Calu3 (cell line): ENCODE measurements around the gene COL8A2. TPM values are rescaled to one million over a fixed set of nuclear protein-coding genes. Genes with fewer than 3 reads are reported as not detected.

Experiments
- BruUV-seq: library from RNA; stranded (reverse); fragments of 400-500 nt; replicated peaks from 2 replicates; lab custom pipeline; 2021; lab: Mats Ljungman, UMichigan
- CTCF ChIA-PET: fragments of 300-600 bp; sonication (Branson Sonifier 250); formaldehyde crosslinking; loops from one replicate; lab custom pipeline; 2022; ENCODE audit warnings: antibody characterized with exemption; lab: Charles Lee
- DNase-seq: peaks from one replicate; pipeline ENCODE4 v3.0.0; 2022
- H3K27ac Mint-ChIP-seq: one replicate; pipeline ENCODE4 v1.8.0; 2022; ENCODE audit warnings: mixed read lengths; ENCODE audit not compliant: unreplicated experiment
- H3K27me3 Mint-ChIP-seq: one replicate; pipeline ENCODE4 v1.8.0; 2022; ENCODE audit warnings: mixed read lengths; ENCODE audit not compliant: unreplicated experiment
- H3K36me3 Mint-ChIP-seq: one replicate; pipeline ENCODE4 v1.8.0; 2022; ENCODE audit warnings: mild to moderate bottlenecking, moderate library complexity, mixed read lengths; ENCODE audit not compliant: insufficient read depth, unreplicated experiment
- H3K4me1 Mint-ChIP-seq: one replicate; pipeline ENCODE4 v1.8.0; 2022; ENCODE audit warnings: mild to moderate bottlenecking, low read depth, mixed read lengths; ENCODE audit not compliant: unreplicated experiment
- H3K4me3 Mint-ChIP-seq: one replicate; pipeline ENCODE4 v1.8.0; 2022; ENCODE audit warnings: mild to moderate bottlenecking, low read depth, moderate library complexity, mixed read lengths; ENCODE audit not compliant: unreplicated experiment
- H3K9me3 Mint-ChIP-seq: one replicate; pipeline ENCODE4 v1.8.0; 2022; ENCODE audit warnings: low read depth, mixed read lengths; ENCODE audit not compliant: unreplicated experiment
- CTCF ChIP-seq: fragments of 200-600 bp; IDR thresholded peaks from one replicate; pipeline ENCODE4 v1.8.0; 2022; ENCODE audit warnings: antibody characterized with exemption; ENCODE audit not compliant: unreplicated experiment
- intact Hi-C: fragments of 100-400 bp; cut with micrococcal nuclease; formaldehyde crosslinking; loops from one replicate; pipeline ENCODE4 v1.10.0; 2022; ENCODE audit not compliant: unreplicated experiment
- total RNA-seq: library from RNA; stranded (reverse); gene quantifications from 2 replicates; pipeline ENCODE4 v1.2.3, GENCODE V29; 2022

COL8A2 gene
- total RNA-seq, 1 experiment from 2014 or later = not detected

- Mint-ChIP-seq H3K9me3 (no peaks in the 10 kb centered on the region), H3K36me3 (peaks cover 35% of the 10 kb centered on the region), H3K27me3 (no peaks in the 10 kb centered on the region), H3K27ac (no peak overlapping the region), H3K4me3 (no peak overlapping the region), H3K4me1 (peaks cover 9% of the 10 kb centered on the region)
- CTCF ChIA-PET = no interaction called here
- DNase-seq = no peak
- no TSS peak for BruUV-seq
- no peak for TF ChIP-seq CTCF
- intact Hi-C loops = no loop called here
Measured at GRCh38 chr1:36093226-36093625, 31.8 kb downstream of the COL8A2 start.

GRCh38 chr1:36092798-36093185 lies 32.2 kb downstream of the COL8A2 start:
- no peak overlapping the region for H3K27ac Mint-ChIP-seq
- TF ChIP-seq CTCF = no peak
- DNase-seq = no peak
- CTCF ChIA-PET = no interaction called here
- H3K4me1 Mint-ChIP-seq = peaks cover 9% of the 10 kb centered on the region
- BruUV-seq = no TSS peak
- H3K9me3 Mint-ChIP-seq = no peaks in the 10 kb centered on the region
- peaks cover 37% of the 10 kb centered on the region for H3K36me3 Mint-ChIP-seq
- H3K4me3 Mint-ChIP-seq = no peak overlapping the region
- no peaks in the 10 kb centered on the region for H3K27me3 Mint-ChIP-seq
- intact Hi-C loops = no loop called here

- H3K9me3 Mint-ChIP-seq = no peaks in the 10 kb centered on the region
- TF ChIP-seq CTCF = no peak
- intact Hi-C loops = no loop called here
- peaks cover 9% of the 10 kb centered on the region for H3K4me1 Mint-ChIP-seq
- peaks cover 37% of the 10 kb centered on the region for H3K36me3 Mint-ChIP-seq
- no peak overlapping the region for H3K4me3 Mint-ChIP-seq
- DNase-seq = no peak
- CTCF ChIA-PET = interaction anchor here (0.5 kb wide), 1 partner anchor 591 kb away, joined by 4 read pairs; no protein-coding TSS in a partner anchor
- no peak overlapping the region for H3K27ac Mint-ChIP-seq
- H3K27me3 Mint-ChIP-seq = no peaks in the 10 kb centered on the region
- no TSS peak for BruUV-seq
Measured at GRCh38 chr1:36092166-36092797, 32.7 kb downstream of the COL8A2 start.

- Mint-ChIP-seq H3K27me3 (no peaks in the 10 kb centered on the region), H3K4me1 (peaks cover 9% of the 10 kb centered on the region), H3K36me3 (peaks cover 37% of the 10 kb centered on the region), H3K27ac (no peak overlapping the region), H3K9me3 (no peaks in the 10 kb centered on the region), H3K4me3 (no peak overlapping the region)
- no peak for TF ChIP-seq CTCF
- no TSS peak for BruUV-seq
- intact Hi-C loops = no loop called here
- no peak for DNase-seq
- CTCF ChIA-PET = interaction anchor here (0.5 kb wide), 1 partner anchor 590 kb away, joined by 4 read pairs; no protein-coding TSS in a partner anchor
Measured at GRCh38 chr1:36091698-36092097, 33.3 kb downstream of the COL8A2 start.
